Activated T-cell treated with anti-CD3 and anti-CD28 coated beads for 24 hours (primary cell): ENCODE measurements around the gene CLDN6.

Experiments used
- DNase-seq: peaks from one replicate; pipeline ENCODE4 v3.0.0-alpha.2; 2020; ENCODE audit warnings: low read depth

The CLDN6 gene

GRCh38 chr16:2987286-2987685 is 30.7 kb downstream of the CLDN6 start:
- DNase-seq = no peak

DNA sequence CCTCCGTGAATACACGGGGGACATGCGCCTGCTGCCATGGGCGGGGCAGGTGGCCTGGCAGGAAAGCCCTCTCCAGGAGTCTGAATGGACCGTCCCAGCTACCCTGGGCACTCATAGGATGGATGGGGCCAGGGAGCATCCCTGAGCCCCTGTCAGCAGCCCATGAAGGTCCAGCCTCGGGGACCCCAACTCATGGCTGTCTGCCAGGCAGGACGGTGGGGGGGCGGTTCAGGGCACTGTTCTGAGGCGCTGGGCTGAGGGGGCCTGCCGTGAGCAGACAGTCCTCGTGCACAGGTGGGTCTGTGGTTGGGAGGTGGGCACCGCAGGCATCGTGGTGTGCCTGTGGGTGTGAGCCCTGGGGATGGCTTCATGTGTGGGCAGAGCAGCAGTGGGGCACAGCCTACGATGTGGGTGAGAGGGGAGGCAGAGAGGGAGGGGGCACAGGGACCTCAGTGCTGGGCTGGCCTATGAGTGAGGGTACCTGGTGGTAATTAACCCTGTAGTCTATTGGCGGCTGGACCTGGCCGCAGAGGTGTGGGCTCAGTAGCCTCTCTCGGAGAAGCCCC is 31.3 kb downstream of the CLDN6 start:
- DNase-seq = no peak

DNA sequence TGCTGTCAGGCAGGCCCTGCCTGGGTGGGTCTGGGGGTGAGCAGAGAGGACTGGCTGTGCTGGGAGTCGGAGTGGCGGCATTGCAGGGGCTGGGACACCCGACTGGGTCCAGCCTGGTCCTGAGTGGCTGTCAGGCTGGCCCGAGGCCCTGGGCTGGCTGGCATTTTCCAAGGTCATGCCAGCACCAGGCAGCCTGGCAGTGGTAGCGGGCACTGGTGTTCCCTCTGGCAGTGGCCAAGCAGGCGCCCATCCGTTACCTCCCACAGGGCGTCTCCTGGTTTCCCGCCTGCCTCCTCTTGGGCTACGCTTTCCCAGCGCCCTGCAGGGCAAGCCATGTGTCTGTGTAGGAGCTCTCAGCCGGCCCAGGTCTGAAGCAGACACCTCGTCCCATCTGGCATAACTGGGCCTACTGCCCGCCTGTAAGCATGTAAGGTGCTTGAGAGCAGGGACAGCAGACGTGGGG is 32.1 kb downstream of the CLDN6 start:
- DNase-seq = no peak

- no peak for DNase-seq
Observed at GRCh38 chr16:2985462-2985861, 32.5 kb downstream of the CLDN6 start.

- DNase-seq = peak; percentile 65
Observed at GRCh38 chr16:2983706-2984136, 34.3 kb downstream of the CLDN6 start.

DNA sequence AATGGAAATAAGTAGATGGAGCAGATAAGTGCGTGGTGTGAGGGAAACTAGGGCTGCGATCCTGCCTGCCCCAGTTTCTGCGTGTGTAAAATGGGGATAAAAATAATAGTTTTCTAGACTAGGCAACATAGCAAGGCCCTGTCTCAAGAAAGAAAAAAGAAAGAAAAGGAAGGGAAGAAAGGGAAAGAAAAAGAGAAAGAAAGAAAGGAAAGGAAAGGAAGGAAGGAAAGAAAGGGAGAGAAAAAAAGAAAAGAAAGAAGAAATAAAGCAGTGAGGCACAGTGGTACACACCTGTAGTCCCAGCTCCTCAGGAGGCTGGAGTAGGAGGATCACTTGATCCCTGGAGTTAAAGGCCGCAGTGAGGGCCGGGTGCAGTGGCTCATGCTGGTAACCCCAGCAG is 35.6 kb downstream of the CLDN6 start:
- DNase-seq = no peak

GRCh38 chr16:2981899-2982250 is 36.1 kb downstream of the CLDN6 start:
- DNase-seq = no peak

DNA sequence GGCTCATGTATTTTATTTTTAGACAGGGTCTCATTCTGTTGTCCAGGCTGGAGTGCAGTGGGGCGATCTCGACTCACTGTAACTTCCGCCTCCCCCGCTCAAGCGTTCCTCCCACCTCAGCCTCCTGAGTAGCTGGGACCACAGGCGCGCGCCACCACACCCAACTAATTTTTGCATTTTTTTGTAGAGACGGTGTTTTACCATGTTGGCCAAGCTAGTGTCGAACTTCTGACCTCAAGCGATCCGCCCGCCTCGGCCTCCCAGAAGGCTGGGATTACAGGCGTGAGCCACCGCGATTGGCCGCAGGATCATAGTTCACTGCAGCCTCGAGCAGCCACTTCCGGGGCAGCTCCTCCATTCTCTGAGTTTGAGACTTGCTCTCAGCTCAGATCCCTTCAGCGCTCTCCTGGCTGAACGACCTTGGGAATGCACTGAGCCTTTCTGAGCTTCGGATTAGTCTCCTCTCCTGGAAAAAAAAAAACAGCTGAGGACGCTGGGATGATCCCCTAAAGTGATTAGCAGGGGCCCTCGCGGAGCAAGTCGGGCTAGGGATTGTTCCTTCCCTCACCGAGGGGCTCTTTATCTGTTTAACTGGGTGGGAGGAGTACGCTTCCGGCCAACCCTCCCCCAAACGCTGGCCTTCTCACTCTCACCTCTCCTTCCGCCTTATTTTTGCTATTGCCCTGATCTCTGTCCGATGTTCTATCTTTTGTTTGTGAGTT is 36.6 kb downstream of the CLDN6 start:
- DNase-seq = no peak

- peak; percentile 95 for DNase-seq
Observed at GRCh38 chr16:2980227-2981176, 37.5 kb downstream of the CLDN6 start, which contains the start of gene PKMYT1. TSS of gene PKMYT1 (minus strand) at chr16:2980446. CDS start at chr16:2979657, 789 bp downstream.

DNA sequence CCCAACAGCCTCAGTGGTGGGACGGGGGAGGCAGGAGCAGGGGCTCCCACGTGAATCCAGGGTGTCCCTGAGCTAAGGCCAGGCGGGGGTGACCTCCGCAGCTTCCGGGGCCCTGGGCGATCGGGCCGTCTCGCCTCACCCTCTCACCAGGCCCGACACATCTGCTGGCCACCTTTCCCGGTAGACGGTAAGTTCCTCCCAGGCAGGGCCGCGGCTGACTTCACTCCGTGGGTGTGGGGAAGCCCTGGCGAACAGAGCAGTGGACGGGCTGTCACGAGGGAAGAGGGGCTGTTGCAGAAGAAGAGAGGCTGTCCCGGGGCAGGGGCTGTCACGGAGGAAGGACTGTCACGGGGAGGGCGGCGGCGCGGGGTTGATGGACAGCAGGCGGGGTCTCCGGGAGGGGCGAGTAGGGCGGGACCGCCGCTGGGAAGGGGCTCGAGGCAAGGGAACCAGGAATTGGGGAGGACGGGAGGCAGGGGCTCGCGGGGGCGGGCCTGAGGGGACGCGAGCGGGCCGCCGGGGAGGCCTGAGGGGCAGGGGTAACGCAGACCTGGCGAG is 38.2 kb downstream of the CLDN6 start:
- DNase-seq = no peak

- no peak for DNase-seq
Observed at GRCh38 chr16:2977440-2977839, 40.5 kb downstream of the CLDN6 start.

DNA sequence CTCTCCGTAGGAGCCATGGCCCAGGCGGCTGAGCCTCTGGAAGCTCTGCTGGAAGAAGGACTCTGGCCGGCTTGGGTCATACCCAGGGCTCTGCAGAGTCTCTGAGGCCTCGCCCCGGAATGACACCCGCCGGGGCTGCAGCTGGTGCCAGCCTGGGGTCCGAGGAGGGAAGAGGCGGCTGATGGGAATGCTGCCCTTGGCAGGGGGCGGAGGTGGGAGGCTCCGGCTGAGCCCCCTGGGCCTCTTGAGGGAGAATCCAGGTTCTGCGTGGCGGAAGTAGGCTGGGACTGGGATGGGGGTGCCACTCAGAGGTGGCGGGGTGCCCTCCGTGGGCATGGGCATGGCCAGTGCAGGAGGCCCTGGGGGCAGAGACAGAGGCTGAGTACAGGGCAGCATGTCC is 41.3 kb downstream of the CLDN6 start:
- no peak for DNase-seq

DNA sequence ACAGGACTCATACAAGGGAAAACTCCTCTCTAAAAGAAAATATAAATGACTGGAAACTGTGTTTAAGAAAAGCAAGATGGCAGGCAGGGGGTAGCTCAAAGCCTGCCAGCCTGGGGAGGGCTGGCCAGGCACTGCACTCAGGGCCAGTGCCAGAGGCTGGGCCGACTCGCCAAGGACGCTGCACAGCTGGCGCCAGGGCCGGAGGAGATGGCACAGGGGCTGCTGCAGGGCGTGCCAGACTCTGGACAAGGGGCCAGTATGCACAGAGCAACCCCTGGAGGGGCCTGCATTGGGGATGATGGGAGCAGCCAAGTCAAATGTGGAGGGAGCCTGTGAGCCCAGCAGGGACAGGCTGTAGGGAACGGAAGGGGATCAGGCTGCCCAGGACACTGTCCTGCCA is 41.8 kb downstream of the CLDN6 start:
- no peak for DNase-seq

- no peak for DNase-seq
Observed at GRCh38 chr16:2975161-2975795, 42.7 kb downstream of the CLDN6 start.

DNA sequence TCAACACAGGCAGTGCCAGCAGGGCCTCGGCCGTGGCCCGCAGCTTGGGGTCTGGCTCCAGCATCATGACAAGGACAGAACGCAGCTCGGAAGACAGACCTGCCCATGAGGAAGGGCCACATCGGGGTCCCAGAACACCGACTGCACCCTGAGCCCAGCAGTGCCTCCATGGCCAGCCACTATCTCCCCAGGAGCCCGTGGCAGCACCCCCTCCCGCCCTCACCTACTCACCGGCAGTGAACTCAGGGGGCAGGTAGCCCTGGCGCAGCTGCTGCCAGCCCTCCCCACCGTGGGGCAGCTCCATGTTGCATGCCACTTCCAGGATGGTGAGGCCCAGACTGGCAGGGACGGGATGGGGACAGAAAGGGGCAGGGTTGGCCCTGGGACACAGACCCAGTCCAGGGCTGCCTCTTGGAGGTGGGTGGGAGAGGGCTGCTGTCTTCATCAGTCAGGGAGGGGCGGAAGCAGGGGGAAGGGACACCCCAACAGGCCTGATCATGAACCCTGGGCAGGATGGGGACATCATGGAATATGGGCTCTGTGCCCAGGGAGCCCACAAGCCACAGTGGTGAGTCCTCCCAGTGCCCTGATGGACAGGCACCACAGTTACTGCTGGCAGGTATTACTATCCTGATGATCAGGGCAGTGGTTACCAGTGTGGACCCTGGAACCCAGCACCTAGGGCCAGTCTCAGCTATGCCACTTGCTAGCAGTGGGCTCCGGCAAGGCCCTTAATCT is 43.5 kb downstream of the CLDN6 start:
- no peak for DNase-seq

- DNase-seq = no peak
Observed at GRCh38 chr16:2973605-2974318, 44.2 kb downstream of the CLDN6 start.

DNA sequence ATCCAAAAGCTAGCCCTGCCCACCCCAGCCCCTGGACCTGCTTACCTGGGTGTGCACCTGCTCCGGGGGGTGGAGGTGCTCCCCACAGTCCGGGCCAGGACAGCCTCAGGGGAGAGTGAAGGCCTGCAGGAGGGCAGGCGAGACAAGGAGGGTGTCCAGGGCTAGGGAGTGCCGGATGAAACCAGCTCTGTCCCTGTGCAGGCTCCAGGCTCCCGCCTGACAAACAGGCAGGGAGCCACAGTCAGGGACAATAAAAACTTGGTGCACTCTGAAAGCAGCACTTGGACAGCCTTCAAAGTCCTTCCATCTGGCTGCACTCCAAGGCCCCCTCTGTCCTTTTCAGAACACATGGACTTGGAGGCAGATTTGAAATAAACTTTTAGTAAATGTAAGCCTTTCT is 44.9 kb downstream of the CLDN6 start:
- DNase-seq = no peak

DNA sequence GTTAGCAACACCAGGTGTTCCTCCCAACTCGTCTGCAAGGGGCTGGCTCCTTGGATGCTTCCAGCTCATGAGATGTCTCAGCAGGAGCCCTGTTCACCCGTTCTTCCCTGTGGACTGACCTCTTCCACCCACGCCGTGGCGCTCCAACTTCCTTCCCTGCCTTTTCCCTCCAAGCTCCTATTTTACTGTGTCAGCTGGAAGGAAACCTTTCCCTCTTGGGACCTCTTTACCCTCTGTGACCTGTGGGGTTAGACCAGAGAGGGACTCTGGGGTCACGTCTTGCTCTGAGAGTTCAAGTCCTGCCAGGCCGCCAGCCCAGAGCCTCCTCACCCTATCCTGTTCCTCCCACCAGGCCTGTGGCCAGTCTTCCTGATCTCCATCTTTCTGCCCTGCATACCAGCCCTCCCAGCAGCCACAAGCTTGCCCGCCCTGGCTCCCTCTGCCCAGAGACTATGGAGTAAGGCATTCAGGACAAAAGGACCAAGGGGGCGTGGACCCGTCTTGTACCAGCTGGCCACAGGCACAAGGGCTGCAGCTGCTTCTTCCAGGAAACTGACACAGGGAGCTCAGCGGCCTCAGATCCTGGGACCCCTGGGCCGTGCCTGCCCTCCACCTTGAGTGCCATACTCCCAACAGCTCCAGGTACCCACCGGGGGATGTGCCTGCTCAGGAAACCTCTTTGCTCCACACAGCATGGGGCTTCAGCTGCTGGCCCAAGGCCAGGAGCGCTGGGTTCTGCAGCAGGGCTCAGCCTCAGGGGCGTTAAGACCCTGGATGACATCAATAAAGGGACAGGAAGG is 45.8 kb downstream of the CLDN6 start:
- DNase-seq = no peak

- no peak for DNase-seq
Observed at GRCh38 chr16:2971134-2971984, 46.6 kb downstream of the CLDN6 start.
